ENCODE measurements around the gene CFAP251. TPM values are rescaled to one million over a fixed set of nuclear protein-coding genes. Genes with fewer than 3 reads are reported as not detected.

The CFAP251 gene
- total and polyA plus RNA-seq, 2 experiments from 2014 or later = 3.0 to 3.7 TPM

DNA sequence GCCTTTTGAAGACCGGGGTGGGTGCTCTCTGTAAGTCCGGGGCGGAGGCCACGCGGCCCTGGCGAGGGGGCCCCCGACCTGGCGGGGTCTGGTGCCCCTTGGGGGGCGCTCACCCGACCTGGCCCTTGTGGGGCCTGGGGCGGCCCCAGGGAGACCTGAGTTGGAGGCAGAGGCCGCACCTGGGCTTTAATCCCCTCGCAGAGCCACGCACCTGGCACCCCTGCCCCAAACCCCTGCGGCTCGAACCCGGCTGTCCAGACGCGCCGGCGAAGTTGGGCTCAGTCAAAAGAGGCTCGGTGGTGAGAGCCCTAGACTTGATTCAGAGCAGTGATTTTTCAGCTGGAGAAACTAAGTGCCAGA, 267 bp downstream of the CFAP251 start:
- no peak for DNase-seq (ENCODE audit: low spot score)
- Histone ChIP-seq H3K4me3 (no peak overlapping the region), H3K4me1 (ENCODE audit: insufficient read depth) (peaks cover under 1% of the 10 kb centered on the region), H3K9me2 (replicated peaks; ENCODE audit: insufficient read depth) (no peaks in the 10 kb centered on the region), H3K9me3 (ENCODE audit: low read depth) (no peaks in the 10 kb centered on the region), H3K36me3 (replicated peaks; ENCODE audit: insufficient read depth, low read depth) (no peaks in the 10 kb centered on the region), H2AFZ (no peak overlapping the region), H3K4me2 (peak overlapping the region; percentile 76), H4K20me1 (ENCODE audit: insufficient read depth, poor library complexity, severe bottlenecking) (no peaks in the 10 kb centered on the region), H3K79me2 (no peaks in the 10 kb centered on the region), H3K27me3 (no peaks in the 10 kb centered on the region), H3K27ac (no peak overlapping the region)
- WGBS (ENCODE audit: low lambda C conversion rate, missing lambda C conversion rate) = 70% methylated on average over 16 of the region's 22 CpGs
- no peak for TF ChIP-seq EZH2 (IDR thresholded peaks at IDR 0.05; ENCODE audit: borderline replicate concordance)
- TF ChIP-seq EZH2phosphoT487 (IDR thresholded peaks at IDR 0.05; ENCODE audit: low read depth, severe bottlenecking, unreplicated experiment) = no peak
- TF ChIP-seq, protein P1, sequence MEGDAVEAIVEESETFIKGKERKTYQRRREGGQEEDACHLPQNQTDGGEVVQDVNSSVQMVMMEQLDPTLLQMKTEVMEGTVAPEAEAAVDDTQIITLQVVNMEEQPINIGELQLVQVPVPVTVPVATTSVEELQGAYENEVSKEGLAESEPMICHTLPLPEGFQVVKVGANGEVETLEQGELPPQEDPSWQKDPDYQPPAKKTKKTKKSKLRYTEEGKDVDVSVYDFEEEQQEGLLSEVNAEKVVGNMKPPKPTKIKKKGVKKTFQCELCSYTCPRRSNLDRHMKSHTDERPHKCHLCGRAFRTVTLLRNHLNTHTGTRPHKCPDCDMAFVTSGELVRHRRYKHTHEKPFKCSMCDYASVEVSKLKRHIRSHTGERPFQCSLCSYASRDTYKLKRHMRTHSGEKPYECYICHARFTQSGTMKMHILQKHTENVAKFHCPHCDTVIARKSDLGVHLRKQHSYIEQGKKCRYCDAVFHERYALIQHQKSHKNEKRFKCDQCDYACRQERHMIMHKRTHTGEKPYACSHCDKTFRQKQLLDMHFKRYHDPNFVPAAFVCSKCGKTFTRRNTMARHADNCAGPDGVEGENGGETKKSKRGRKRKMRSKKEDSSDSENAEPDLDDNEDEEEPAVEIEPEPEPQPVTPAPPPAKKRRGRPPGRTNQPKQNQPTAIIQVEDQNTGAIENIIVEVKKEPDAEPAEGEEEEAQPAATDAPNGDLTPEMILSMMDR (IDR thresholded peaks at IDR 0.05; ENCODE audit: poor library complexity) = no peak

DNA sequence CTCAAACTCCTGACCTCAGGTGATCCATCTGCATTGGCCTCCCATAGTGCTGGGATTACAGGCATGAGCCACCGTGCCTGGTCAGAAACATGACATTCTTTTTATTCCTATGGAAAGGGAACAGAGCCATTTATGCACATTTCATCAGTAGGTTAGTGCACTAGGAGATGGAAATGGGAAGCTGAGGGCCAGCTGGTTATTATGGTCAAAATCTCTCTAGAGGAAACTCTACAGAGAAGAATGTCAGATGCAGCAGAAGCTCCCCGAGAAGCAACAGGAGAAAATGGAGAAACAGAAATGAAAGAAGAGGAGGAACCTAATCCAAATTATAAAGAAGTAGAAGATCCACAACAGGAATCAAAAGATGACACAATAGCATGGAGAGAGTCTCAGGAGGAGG, 2.7 kb downstream of the CFAP251 start:
- Histone ChIP-seq H4K20me1 (ENCODE audit: insufficient read depth, poor library complexity, severe bottlenecking) (no peaks in the 10 kb centered on the region), H3K9me2 (replicated peaks; ENCODE audit: insufficient read depth) (no peaks in the 10 kb centered on the region), H3K9me3 (ENCODE audit: low read depth) (no peaks in the 10 kb centered on the region), H3K79me2 (no peaks in the 10 kb centered on the region), H3K4me3 (no peak overlapping the region), H3K27me3 (no peaks in the 10 kb centered on the region), H3K4me2 (no peak overlapping the region), H3K27ac (no peak overlapping the region), H3K36me3 (replicated peaks; ENCODE audit: insufficient read depth, low read depth) (no peaks in the 10 kb centered on the region), H2AFZ (no peak overlapping the region), H3K4me1 (ENCODE audit: insufficient read depth) (peaks cover 6% of the 10 kb centered on the region)
- no peak for DNase-seq (ENCODE audit: low spot score)
- TF ChIP-seq EZH2phosphoT487 (IDR thresholded peaks at IDR 0.05; ENCODE audit: low read depth, severe bottlenecking, unreplicated experiment) (no peak), EZH2 (IDR thresholded peaks at IDR 0.05; ENCODE audit: borderline replicate concordance) (no peak)
- TF ChIP-seq, protein P1 (IDR thresholded peaks at IDR 0.05; ENCODE audit: poor library complexity) = no peak
- WGBS (ENCODE audit: low lambda C conversion rate, missing lambda C conversion rate) = 87% methylated on average over 2 of the region's 2 CpGs

DNA sequence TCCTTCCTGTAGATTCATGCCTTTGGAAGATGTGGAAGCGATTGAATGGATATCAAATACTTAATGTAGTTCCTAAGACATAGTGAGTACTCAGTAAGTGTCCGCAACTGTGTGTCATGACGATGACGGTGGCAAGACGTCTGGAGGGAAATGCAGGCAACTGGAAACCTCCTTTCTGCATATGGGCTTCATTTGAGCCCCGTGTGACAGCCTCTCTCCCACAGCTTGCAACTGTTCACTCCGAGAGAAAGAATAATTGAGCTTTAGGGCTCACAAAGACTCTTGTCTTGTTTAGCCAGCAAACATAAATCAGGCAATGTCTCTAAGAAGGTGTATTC, 6.9 kb downstream of the CFAP251 start:
- no peaks in the 10 kb centered on the region for H3K9me3 ChIP-seq (ENCODE audit: low read depth)
- H3K4me3 ChIP-seq = no peak overlapping the region
- H2AFZ ChIP-seq = peak overlapping the region; percentile 67
- no peaks in the 10 kb centered on the region for H3K79me2 ChIP-seq
- H3K27me3 ChIP-seq = no peaks in the 10 kb centered on the region
- H3K4me2 ChIP-seq = peak overlapping the region; percentile 64
- H3K27ac ChIP-seq = peak overlapping the region; percentile 91
- no peaks in the 10 kb centered on the region for H3K9me2 ChIP-seq (replicated peaks; ENCODE audit: insufficient read depth)
- TF ChIP-seq EZH2phosphoT487 (IDR thresholded peaks at IDR 0.05; ENCODE audit: low read depth, severe bottlenecking, unreplicated experiment) = no peak
- TF ChIP-seq, protein P1 (IDR thresholded peaks at IDR 0.05; ENCODE audit: poor library complexity) = no peak
- no peak for TF ChIP-seq EZH2 (IDR thresholded peaks at IDR 0.05; ENCODE audit: borderline replicate concordance)
- H3K36me3 ChIP-seq (replicated peaks; ENCODE audit: insufficient read depth, low read depth) = no peaks in the 10 kb centered on the region
- 36% methylated on average over 7 of the region's 7 CpGs for WGBS (ENCODE audit: low lambda C conversion rate, missing lambda C conversion rate)
- peaks cover 6% of the 10 kb centered on the region for H3K4me1 ChIP-seq (ENCODE audit: insufficient read depth)
- no peaks in the 10 kb centered on the region for H4K20me1 ChIP-seq (ENCODE audit: insufficient read depth, poor library complexity, severe bottlenecking)
- DNase-seq (ENCODE audit: low spot score) = no peak
